Esophagus muscularis mucosa (tissue), 4 donors: ENCODE data around the gene C1orf185.

Experiments used
- EP300 ChIP-seq: sonication (generic); formaldehyde crosslinking; IDR thresholded peaks from one replicate; pipeline ENCODE4 v1.6.1; 2017; ENCODE audit warnings: antibody characterized with exemption
- POLR2A ChIP-seq: fragments of 450-650 bp; IDR thresholded peaks from one replicate; pipeline ENCODE4 v1.6.1; 2017; ENCODE audit warnings: antibody characterized with exemption, moderate library complexity, mild to moderate bottlenecking, low read depth
- TF ChIP-seq, protein P1 (sequence below), 3 experiments: fragments of 200-600 bp in 2 of 3; fragments of 450-650 bp in 1 of 3; sonication (generic) in 2 of 3; IDR thresholded peaks; one replicate each; pipeline ENCODE4 v1.5.1; 2017 to 2019; ENCODE audit warnings: antibody characterized with exemption in 3 of 3, mild to moderate bottlenecking in 2 of 3, moderate library complexity in 1 of 3

DNA sequence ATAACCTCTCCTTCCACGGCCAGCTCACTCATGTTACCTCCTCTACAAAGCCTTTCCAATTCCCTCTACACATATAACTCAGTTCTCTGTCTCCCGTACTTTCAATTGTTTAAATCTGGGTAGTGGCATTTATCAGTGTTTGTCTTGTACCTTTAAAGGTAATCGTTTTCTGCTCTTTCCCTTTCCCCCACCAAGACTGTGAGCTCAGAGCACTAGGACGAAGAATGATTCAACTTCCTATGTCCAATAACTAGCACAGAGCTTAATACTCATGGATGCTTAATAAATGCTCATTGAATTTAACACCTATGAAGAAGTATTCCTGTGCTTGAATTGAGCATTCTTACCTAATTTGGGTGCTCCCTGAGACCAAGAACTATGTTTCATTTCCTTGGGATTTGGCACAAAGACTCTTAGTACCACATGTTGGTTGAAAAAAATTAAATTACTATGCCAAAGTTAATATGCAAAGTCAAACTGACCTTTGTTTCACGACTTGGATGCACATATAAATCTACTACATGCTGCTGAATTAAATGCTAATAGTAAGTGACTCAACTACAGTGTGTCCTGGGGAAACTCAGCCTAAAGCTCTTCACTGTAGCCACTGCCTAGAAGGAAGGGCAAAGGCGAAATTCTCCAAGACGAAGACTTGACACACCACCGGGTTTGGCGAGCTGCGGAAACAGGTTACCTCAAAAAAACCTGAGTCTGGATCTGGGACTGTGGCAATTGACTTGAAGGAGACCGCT, 30.6 kb upstream of the C1orf185 start:
- TF ChIP-seq, protein P1, sequence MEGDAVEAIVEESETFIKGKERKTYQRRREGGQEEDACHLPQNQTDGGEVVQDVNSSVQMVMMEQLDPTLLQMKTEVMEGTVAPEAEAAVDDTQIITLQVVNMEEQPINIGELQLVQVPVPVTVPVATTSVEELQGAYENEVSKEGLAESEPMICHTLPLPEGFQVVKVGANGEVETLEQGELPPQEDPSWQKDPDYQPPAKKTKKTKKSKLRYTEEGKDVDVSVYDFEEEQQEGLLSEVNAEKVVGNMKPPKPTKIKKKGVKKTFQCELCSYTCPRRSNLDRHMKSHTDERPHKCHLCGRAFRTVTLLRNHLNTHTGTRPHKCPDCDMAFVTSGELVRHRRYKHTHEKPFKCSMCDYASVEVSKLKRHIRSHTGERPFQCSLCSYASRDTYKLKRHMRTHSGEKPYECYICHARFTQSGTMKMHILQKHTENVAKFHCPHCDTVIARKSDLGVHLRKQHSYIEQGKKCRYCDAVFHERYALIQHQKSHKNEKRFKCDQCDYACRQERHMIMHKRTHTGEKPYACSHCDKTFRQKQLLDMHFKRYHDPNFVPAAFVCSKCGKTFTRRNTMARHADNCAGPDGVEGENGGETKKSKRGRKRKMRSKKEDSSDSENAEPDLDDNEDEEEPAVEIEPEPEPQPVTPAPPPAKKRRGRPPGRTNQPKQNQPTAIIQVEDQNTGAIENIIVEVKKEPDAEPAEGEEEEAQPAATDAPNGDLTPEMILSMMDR (IDR thresholded peaks at IDR 0.05), result no peak
- no peak for TF ChIP-seq POLR2A
- no peak for TF ChIP-seq EP300
